Muscle layer of colon (tissue), 2 donors: ENCODE measurements around the gene CIAO1.
"Not testable (repeated sequence)": the region's sequence is repeated elsewhere in the genome, so short reads cannot be mapped to it uniquely, and the experiment has no call there.

Experiments
- H3K27ac ChIP-seq: one replicate; pipeline ENCODE4 v1.7.0; 2013; ENCODE audit warnings: low read depth, mild to moderate bottlenecking, low read length, moderate library complexity
- H3K27me3 ChIP-seq, 2 donors: one replicate each; pipeline ENCODE4 v1.7.0; 2013; ENCODE audit warnings: low read length in 2 of 2, mild to moderate bottlenecking in 2 of 2; ENCODE audit not compliant: insufficient read depth in 2 of 2, control insufficient read depth in 1 of 2
- H3K36me3 ChIP-seq: one replicate; pipeline ENCODE4 v1.7.0; 2013; ENCODE audit warnings: mild to moderate bottlenecking, low read length; ENCODE audit not compliant: insufficient read depth
- H3K4me1 ChIP-seq: one replicate; pipeline ENCODE4 v1.7.0; 2013; ENCODE audit warnings: mild to moderate bottlenecking, low read length; ENCODE audit not compliant: insufficient read depth
- H3K4me3 ChIP-seq, 2 donors: one replicate each; pipeline ENCODE4 v1.7.0; 2013; ENCODE audit warnings: low read length in 2 of 2, low read depth in 1 of 2, mild to moderate bottlenecking in 1 of 2, moderate library complexity in 1 of 2
- H3K9ac ChIP-seq: one replicate; pipeline ENCODE4 v1.7.0; 2013; ENCODE audit warnings: low read length
- H3K9me3 ChIP-seq: one replicate; pipeline ENCODE4 v1.7.0; 2013; ENCODE audit warnings: mild to moderate bottlenecking, low read length
- donor health status: abdominal sarcoma.
- donor health status: Adenocarcinoma of cecum.

The CIAO1 gene

DNA sequence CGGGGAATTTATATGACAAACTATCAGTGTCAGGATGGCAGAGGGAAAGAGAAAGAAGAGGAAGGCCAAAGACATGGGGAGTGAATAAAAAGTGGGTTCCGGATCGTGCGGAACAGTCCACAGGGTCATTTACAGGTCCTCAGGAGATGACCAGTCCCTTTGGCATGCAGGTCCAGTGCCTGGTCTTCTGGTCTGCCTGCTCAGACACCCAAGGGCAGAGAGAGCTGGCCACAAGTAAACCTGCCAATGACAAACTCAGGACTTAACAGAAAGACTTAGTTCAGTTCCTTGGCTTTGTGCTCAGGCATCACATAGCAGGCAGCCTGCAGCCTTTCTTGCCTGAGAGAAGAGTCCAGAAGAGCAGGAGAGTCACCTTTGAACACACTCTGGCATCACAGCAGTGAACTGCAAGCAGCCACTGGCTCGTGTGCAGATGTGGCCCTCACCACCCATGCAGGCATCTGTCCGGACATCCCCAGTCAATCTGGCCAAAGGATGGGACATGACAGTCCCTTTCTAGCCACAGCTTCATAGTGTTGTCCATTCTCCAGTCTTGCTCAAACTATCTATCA is 14.2 kb upstream of the CIAO1 start:
- H3K4me3 ChIP-seq = no peak overlapping the region
- H3K4me1 ChIP-seq = peaks cover 10% of the 10 kb centered on the region
- H3K36me3 ChIP-seq = peaks cover 46% of the 10 kb centered on the region
- H3K9ac ChIP-seq = no peak overlapping the region
- H3K27ac ChIP-seq = no peak overlapping the region
- H3K9me3 ChIP-seq = no peaks in the 10 kb centered on the region
- no peaks in the 10 kb centered on the region for H3K27me3 ChIP-seq

DNA sequence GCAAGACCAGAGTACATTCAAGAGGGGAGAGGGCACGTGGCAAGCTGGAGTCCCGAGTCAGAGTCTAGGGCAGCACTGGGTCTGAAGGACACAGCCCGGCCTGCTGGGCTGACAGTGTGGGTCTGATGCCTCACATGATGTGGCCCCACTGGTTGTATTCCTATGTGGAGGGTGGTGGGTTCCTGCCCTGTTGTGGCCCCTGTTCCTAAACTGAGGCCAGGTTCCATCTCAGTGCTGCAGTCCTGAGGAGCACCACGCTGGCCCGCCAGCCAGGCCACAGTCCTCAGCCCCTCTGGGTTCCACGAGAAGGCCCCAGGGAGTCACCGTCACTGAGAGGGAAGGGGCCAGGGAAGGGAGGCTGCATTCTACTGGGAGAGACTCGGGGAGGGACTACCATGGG is 13.5 kb upstream of the CIAO1 start:
- H3K27me3 ChIP-seq = no peaks in the 10 kb centered on the region
- H3K4me1 ChIP-seq = peaks cover 10% of the 10 kb centered on the region
- H3K36me3 ChIP-seq = peaks cover 46% of the 10 kb centered on the region
- no peaks in the 10 kb centered on the region for H3K9me3 ChIP-seq
- H3K4me3 ChIP-seq = no peak overlapping the region
- no peak overlapping the region for H3K27ac ChIP-seq
- H3K9ac ChIP-seq = no peak overlapping the region

DNA sequence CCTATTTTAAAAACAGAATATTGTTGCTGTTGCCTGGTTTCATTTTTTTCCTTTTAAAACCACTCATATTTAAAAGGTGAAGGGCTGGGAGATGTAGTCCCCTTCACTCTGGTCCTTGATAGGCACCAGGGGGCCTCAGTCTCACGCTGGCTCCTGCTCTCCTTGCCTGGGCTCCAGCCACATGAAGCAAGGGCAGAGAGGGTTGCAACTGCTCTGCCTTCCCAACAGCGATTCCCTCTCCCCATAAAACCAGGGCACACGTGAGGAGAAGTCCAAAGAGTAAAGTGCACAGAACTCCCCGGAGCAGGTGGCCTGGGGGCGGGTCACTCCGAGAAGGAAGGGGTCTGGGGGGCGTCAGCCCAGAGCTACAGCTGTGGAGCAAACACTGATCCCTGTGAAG is 13.0 kb upstream of the CIAO1 start:
- H3K27ac ChIP-seq = no peak overlapping the region
- H3K9me3 ChIP-seq = no peaks in the 10 kb centered on the region
- no peak overlapping the region for H3K9ac ChIP-seq
- H3K27me3 ChIP-seq = no peaks in the 10 kb centered on the region
- no peak overlapping the region for H3K4me3 ChIP-seq
- peaks cover 46% of the 10 kb centered on the region for H3K36me3 ChIP-seq
- peaks cover 11% of the 10 kb centered on the region for H3K4me1 ChIP-seq

DNA sequence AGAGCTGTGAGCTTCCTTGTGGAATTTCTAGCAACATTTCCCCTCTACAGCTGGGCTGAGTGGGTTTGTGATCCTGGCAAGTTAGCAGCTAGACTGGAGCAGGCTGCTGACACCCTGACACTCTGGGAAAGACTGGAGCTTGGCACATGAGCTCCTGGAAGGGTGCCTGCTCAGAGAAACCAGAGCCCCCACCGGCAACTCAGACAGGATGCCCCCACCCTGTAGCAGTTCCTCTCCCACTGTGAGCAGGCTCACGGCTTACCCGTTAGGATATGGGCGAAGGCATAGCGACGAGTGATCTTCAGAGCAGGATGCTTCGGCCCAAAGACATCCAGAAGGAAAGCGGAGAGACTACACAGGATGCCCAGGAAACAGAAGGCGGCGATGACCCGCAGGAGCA is 11.5 kb upstream of the CIAO1 start:
- H3K9ac ChIP-seq = no peak overlapping the region
- H3K4me1 ChIP-seq = peaks cover 27% of the 10 kb centered on the region

DNA sequence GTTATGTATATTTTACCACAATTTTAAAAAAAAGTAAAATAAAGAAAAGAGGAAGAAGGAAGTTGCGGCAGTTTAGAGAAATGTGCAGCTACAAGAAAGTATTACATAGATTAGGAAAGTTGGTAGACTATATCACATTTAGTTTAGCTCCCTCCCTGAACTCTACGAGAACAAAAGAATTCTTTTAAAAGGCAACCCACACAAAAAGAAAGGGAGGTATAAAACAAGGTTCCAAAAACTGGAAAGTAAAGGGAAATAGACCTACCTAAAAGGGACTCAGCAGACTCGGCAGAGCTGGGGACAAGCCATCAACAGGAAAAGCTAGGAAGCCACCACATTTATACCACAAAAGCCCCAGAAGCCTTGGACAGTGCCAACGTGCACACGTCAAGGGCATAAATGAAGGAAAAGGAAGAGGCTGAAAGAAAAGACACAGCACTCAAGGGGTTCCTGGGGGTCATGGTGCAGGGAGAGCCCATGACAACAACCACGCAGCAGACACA is 9.4 kb upstream of the CIAO1 start:
- Histone ChIP-seq H3K36me3 (peaks cover 62% of the 10 kb centered on the region), H3K9ac (no peak overlapping the region), H3K9me3 (no peaks in the 10 kb centered on the region), H3K4me3 (no peak overlapping the region), H3K27me3 (no peaks in the 10 kb centered on the region), H3K27ac (no peak overlapping the region), H3K4me1 (peaks cover 43% of the 10 kb centered on the region)

More for the DNA sequence above, 11.5 kb upstream of the CIAO1 start:
- no peaks in the 10 kb centered on the region for H3K9me3 ChIP-seq
- H3K27me3 ChIP-seq = no peaks in the 10 kb centered on the region
- H3K4me3 ChIP-seq = no peak overlapping the region
- no peak overlapping the region for H3K27ac ChIP-seq
- H3K36me3 ChIP-seq = peaks cover 58% of the 10 kb centered on the region

DNA sequence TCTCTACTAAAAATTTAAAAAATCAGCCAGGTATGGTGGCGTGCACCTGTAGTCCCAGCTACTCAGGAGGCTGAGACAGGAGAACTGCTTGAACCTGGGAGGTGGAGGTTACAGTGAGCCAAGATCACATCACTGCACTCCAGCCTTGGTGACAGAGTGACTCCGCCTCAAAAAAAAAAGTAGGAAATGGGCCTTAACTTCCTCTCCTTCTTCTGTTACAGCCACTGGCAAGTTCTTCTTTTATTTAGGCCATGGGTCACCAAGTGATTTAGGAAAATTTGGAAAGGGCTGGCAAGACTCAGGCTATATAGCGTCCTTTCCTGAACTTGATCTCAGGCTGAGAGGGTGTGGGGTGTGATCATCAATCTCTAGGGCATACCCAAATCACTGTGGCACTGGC is 8.3 kb upstream of the CIAO1 start:
- peaks cover 53% of the 10 kb centered on the region for H3K36me3 ChIP-seq
- H3K27ac ChIP-seq, H3K9ac ChIP-seq: not testable (repeated sequence)

DNA sequence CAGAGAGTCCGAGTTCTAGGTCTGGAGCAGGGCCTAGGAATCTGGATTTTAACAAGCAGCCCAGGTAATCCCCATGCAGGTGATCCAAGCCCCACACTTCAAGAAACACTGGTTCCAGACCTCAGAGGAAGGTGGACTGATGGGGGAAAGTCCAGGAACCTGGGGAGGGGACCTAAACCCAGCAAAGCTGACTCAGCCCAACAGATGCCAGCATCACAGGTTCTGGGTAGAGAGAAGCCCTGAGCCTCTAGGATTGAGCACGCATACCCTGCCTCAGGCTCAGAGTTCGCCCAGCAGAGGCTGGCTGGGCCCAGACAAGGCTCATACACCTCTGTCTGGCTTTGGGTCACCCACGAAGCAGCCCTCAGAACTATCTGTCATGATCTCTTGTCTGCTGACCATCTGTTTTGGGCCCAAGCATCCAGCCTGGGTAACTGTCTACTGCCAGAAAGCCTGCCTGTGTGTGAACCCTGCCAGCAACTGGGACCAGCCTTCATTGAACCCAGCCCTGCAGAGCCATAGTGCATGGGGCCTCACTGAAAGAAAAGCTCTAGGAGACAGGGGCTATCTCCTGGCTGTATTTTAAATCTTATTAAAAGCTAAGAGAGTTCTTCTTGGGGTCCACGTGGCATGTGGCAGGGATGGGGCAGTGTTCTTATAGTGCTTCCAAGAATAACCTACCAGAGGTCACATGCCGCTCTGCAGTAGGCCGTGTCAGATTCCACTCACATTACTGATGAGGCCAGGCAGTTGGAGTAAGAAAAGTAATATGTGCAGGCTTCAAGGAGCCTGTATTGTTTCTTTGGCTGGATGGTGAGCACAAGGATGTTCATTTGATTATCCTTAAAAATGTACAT is 7.6 kb upstream of the CIAO1 start:
- Histone ChIP-seq H3K27me3 (no peaks in the 10 kb centered on the region), H3K36me3 (peaks cover 47% of the 10 kb centered on the region), H3K9ac (no peak overlapping the region), H3K4me1 (peaks cover 47% of the 10 kb centered on the region), H3K9me3 (no peaks in the 10 kb centered on the region), H3K27ac (no peak overlapping the region), H3K4me3 (no peak overlapping the region)

More for the DNA sequence above, 8.3 kb upstream of the CIAO1 start:
- H3K27me3 ChIP-seq, H3K4me3 ChIP-seq, H3K9me3 ChIP-seq: not testable (repeated sequence)
- H3K4me1 ChIP-seq = peaks cover 47% of the 10 kb centered on the region

DNA sequence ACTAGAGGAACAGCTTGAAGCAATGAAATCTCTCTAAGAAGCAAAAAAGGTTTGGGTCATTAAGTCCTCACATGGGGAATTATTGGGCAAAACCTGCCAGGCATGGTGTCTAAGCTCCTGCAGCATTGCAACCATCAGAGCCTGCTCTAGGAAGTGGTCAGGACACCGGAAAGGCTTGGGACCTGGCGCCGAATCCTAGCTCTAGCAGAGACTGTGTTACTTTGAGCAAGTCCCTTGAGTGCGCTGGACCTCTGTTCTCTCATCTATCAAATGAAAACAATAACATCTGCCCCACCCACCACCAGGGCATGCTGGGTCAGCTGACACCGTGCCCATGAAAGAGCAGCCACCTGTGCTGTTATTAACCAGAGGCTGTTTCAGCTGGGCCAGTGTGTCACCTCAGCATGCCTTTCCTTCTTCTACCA is 6.5 kb upstream of the CIAO1 start:
- Histone ChIP-seq H3K9me3 (no peaks in the 10 kb centered on the region), H3K4me3 (peak overlapping the region in 1 of 2 donors; percentile 26), H3K9ac (no peak overlapping the region), H3K36me3 (peaks cover 35% of the 10 kb centered on the region), H3K27ac (no peak overlapping the region), H3K27me3 (no peaks in the 10 kb centered on the region), H3K4me1 (peaks cover 58% of the 10 kb centered on the region)

DNA sequence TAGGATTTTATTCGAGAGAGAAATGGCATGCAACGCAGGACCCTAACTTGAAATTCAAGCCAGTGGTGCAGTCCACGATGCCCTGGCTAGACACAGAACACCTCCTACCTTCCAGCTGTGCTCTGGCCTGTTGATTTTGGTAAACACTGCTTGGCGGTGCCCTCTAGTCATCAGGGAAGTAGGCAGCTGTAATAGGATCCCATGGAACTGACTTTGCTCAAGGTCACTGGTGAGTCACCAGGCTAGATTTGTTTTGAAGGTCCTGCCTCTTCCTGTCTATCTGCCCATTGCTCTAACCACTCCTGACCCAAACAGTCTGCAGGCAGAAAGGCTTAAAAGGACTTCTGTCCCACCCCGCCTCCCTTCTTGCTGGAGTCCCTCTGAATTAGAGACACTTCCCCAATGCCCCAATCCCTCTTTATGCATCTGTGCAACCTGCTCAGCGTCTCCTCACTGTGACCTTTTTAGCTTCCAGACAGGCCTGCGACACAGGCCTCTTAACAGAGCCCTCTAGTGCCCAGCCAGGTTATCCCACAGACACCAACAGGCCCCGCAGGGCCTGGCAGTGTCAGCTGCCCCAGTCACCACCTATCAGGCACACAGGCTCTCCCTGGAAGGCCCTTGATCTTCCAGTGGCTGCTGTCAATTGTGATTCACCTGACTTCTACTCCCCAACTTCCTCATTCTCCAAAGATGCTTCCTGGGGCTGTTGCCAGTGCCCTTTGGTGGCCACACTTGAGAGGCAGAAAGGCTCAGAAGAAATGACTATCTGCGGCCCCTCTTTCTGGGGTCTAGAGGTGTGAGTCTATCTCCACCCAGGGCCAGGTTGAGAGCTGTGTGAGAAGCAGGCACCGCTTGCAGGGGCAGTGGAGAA is 5.4 kb upstream of the CIAO1 start:
- peak overlapping the region; percentile 76 for H3K27ac ChIP-seq
- no peaks in the 10 kb centered on the region for H3K27me3 ChIP-seq
- peaks cover 57% of the 10 kb centered on the region for H3K4me1 ChIP-seq
- H3K36me3 ChIP-seq = peaks cover 25% of the 10 kb centered on the region
- peak overlapping the region; percentile 53 for H3K9ac ChIP-seq
- H3K4me3 ChIP-seq = peak overlapping the region; percentile 15 to 26
- H3K9me3 ChIP-seq = no peaks in the 10 kb centered on the region

DNA sequence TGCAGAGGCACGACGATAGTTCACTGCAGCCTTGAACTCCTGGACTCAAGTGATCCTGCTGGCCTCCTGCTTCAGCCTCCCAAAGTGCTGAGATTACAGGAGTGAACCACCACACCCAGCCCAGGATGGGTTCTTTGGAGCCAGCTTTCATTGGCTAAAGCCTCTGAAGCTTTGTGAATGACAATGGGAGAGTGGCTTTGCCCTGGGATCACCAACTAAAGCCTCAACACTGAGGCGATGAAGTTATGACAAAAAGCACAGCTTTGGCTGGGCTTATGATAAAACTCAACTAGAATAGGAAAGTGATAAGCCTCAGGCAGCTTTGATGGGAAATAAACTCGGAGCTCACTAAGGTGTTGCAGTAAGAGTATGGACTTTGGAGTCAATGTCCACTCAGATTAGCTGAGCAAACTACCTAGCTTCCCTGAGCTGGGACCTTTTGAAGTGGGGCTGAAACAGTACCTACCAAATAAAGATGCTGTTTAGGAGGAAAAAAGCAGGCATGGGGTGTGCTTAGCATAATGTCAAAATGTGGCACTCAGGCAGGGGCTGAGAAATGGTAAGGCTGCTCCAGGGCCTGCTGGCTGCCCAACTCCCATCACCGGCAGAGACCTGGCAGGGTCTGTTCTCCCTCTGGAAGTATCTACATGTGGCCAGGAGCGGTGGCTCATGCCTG is 4.6 kb upstream of the CIAO1 start:
- peak overlapping the region; percentile 53 for H3K9ac ChIP-seq
- H3K27ac ChIP-seq = peak overlapping the region; percentile 76
- H3K4me3 ChIP-seq = no peak overlapping the region
- no peaks in the 10 kb centered on the region for H3K27me3 ChIP-seq
- H3K36me3 ChIP-seq = peaks cover 22% of the 10 kb centered on the region
- peaks cover 57% of the 10 kb centered on the region for H3K4me1 ChIP-seq
- H3K9me3 ChIP-seq = no peaks in the 10 kb centered on the region

DNA sequence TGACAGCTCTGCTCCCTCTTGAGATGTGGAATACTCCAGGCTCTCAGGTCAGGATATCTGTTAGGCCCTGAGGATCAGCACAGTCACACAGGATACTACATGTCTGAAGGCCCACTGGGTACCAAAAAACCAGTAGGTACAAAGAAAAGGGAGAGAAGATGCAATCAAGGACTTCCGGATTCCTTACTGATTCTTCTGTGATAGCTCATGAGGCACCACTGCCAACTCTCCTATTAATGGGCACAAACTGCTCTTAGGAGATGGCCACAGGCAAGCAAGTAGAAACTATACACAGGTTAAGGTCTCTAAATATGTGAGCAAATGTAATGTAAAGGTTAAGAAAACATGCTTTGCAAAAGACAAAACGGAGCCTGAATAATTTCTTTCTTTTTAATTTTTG is 3.7 kb upstream of the CIAO1 start:
- Histone ChIP-seq H3K27ac (no peak overlapping the region), H3K4me1 (peaks cover 64% of the 10 kb centered on the region), H3K27me3 (no peaks in the 10 kb centered on the region), H3K9ac (no peak overlapping the region), H3K36me3 (peaks cover 22% of the 10 kb centered on the region), H3K4me3 (no peak overlapping the region), H3K9me3 (no peaks in the 10 kb centered on the region)
